ENCODE measurements around the gene TARBP1.

TARBP1 gene

DNA sequence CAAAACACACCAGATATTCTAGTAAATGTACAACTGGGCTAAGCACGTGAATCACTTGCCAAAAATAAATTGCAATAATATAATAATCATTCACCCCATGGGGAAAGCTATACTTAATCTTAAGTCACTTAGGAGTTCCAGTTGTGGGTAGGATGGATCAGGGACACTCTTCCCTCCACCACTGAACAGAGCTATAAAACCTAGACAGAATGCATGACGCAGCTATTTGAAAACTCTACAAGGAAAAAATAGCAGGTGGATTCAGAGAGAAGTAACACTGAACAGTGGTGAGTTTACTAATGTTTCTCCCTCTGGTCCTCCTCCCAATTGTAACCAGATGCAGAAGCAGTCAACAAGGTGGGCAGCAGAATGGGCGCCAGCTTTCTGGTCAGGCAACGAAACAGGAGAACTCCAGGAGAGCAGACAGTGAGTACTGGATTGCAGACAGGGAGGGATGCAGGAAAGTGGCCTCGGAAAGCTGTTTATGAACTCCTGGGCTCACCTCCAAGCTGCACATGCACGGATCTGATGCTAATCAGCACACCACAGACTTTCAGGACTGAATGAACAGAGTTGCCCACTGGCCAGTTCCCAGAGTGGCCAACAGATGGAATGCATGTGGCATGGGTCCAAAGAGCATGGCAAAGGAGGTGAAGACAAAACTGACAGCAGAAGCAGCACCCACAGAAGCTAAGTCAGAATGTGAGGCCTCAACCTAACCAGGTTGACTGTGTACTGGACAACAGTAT lies 41.4 kb downstream of the TARBP1 start:
- no peaks in the 10 kb centered on the region for H3K36me3 ChIP-seq (ENCODE audit: control insufficient read depth, insufficient read depth, low read length)
- no peaks in the 10 kb centered on the region for H3K27me3 ChIP-seq (ENCODE audit: control insufficient read depth, insufficient read depth, low read length)
- no peak overlapping the region for H3K4me3 ChIP-seq (ENCODE audit: low read length)
- no peaks in the 10 kb centered on the region for H3K9me3 ChIP-seq (ENCODE audit: control insufficient read depth, low read length)
- no peak overlapping the region for H3K9ac ChIP-seq (ENCODE audit: low read length)
- no peaks in the 10 kb centered on the region for H3K4me1 ChIP-seq (ENCODE audit: control insufficient read depth, insufficient read depth, low read length)

DNA sequence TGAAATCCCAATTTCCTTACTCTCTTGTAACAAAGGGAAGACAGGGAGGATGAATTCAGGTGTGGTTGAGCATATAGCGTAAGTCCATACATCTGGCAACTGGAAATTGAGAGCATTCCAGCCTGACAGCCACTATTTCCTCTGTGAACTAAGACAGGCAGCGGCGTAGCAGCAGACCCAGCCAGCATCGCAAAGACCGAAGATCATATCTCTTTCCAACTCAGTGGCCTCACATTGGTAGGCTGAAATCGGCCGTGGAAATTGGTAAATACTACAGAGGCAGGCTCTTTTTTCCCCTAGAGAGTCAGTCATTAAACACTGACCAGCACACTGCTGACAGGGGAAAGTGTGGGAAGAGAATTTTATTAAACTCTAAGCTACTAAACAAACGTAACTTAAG lies 43.4 kb downstream of the TARBP1 start:
- Histone ChIP-seq H3K27me3 (ENCODE audit: control insufficient read depth, insufficient read depth, low read length) (no peaks in the 10 kb centered on the region), H3K4me1 (ENCODE audit: control insufficient read depth, insufficient read depth, low read length) (no peaks in the 10 kb centered on the region), H3K9ac (ENCODE audit: low read length) (no peak overlapping the region), H3K4me3 (ENCODE audit: low read length) (no peak overlapping the region), H3K9me3 (ENCODE audit: control insufficient read depth, low read length) (no peaks in the 10 kb centered on the region), H3K36me3 (ENCODE audit: control insufficient read depth, insufficient read depth, low read length) (no peaks in the 10 kb centered on the region)

DNA sequence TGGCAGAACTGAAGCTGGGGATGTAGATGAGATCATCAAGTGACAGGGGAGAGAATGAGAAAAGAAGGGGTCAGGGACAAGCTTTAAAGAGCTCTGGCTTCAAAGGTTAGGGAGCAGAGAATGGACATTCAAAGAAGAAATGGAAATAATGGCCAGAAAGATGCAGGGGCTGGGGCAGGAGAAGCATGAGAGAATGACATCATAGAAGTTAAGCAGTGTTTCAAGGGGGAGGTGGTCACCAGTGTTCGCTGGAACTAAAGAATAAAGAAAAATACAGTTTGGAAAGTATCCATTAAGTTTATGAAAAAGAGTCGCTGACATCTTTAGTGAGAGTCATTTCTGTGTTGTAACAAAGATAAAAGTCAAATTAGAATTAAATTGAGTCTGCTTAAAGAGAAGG lies 44.3 kb downstream of the TARBP1 start:
- Histone ChIP-seq H3K27me3 (ENCODE audit: control insufficient read depth, insufficient read depth, low read length) (no peaks in the 10 kb centered on the region), H3K9me3 (ENCODE audit: control insufficient read depth, low read length) (no peaks in the 10 kb centered on the region), H3K36me3 (ENCODE audit: control insufficient read depth, insufficient read depth, low read length) (no peaks in the 10 kb centered on the region), H3K4me3 (ENCODE audit: low read length) (no peak overlapping the region), H3K9ac (ENCODE audit: low read length) (no peak overlapping the region), H3K4me1 (ENCODE audit: control insufficient read depth, insufficient read depth, low read length) (no peaks in the 10 kb centered on the region)

DNA sequence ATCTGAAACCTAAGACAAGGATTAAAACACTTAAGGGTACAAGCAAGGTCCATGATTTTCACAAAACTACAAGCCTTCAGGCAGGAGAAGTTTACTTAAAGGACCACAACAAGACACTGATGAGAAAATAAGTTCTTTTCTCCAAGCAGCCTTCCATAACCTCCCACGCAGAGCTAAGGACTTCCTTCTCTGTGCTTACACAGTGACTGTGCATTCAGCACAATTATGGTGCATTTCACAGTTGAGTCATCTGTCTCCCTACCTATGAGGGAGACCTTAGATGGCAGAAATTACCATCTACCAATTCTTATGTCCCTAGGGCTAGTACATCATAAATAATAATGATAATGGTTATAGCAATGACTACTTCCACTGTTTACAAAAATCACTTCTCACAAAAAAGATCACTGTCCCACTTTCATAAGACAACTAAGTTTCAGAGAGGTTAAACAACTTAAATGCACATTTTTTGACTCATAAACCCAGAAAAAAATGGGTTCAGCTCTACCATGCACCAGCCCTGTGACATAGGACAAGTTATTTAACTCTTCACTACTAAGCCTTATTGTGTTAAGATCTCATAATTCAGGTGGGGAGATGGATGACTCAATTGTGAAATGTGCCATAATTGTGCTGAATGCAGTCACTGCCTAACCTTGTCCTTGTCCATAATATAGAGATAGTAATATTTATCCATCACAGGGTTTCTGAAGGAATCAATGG lies 45.3 kb downstream of the TARBP1 start:
- Histone ChIP-seq H3K4me3 (ENCODE audit: low read length) (no peak overlapping the region), H3K9ac (ENCODE audit: low read length) (no peak overlapping the region), H3K4me1 (ENCODE audit: control insufficient read depth, insufficient read depth, low read length) (no peaks in the 10 kb centered on the region), H3K9me3 (ENCODE audit: control insufficient read depth, low read length) (no peaks in the 10 kb centered on the region), H3K36me3 (ENCODE audit: control insufficient read depth, insufficient read depth, low read length) (no peaks in the 10 kb centered on the region), H3K27me3 (ENCODE audit: control insufficient read depth, insufficient read depth, low read length) (no peaks in the 10 kb centered on the region)

DNA sequence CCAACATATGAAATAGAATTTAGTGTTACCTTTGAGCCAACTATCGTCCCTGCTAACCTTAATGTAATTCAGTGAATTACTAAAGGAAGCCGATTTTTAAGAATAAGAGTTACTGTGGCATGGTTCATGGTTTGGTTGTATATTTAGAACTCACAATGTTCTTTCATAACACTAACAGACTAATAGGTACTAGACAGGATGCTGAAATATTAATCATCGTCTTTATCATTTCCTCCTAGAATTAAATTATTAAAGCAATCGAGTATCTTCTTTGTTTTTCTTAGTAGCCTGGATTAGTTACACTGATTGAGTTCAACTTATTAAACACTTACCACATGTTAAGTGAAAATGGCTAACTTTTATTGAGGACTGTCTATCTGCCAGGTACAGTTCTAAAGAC lies 47.7 kb downstream of the TARBP1 start:
- H3K4me3 ChIP-seq (ENCODE audit: low read length): no peak overlapping the region
- no peak overlapping the region for H3K9ac ChIP-seq (ENCODE audit: low read length)
- H3K27me3 ChIP-seq (ENCODE audit: control insufficient read depth, insufficient read depth, low read length): no peaks in the 10 kb centered on the region
- no peaks in the 10 kb centered on the region for H3K36me3 ChIP-seq (ENCODE audit: control insufficient read depth, insufficient read depth, low read length)
- H3K4me1 ChIP-seq (ENCODE audit: control insufficient read depth, insufficient read depth, low read length): no peaks in the 10 kb centered on the region
- H3K9me3 ChIP-seq (ENCODE audit: control insufficient read depth, low read length): no peaks in the 10 kb centered on the region

DNA sequence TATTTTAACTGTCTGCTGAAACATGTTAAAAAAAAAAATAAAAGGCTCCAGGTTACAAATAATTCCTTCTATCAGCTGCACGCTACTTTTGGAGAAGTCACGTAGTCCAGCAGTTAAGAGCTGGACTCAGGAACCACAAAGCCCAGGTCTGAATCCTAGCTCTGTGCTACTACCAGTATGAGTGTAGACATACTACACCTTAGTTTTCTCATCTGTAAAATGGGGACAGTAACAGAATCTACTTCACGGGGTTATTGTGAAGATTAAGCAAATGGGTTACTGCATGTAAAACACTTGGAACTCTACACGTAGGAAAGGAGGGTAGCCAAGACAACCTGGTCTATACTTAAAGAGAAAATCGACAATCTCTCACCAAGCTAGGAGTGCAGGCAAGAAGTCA lies 48.3 kb downstream of the TARBP1 start:
- Histone ChIP-seq H3K36me3 (ENCODE audit: control insufficient read depth, insufficient read depth, low read length) (no peaks in the 10 kb centered on the region), H3K9ac (ENCODE audit: low read length) (no peak overlapping the region), H3K27me3 (ENCODE audit: control insufficient read depth, insufficient read depth, low read length) (no peaks in the 10 kb centered on the region), H3K9me3 (ENCODE audit: control insufficient read depth, low read length) (no peaks in the 10 kb centered on the region), H3K4me1 (ENCODE audit: control insufficient read depth, insufficient read depth, low read length) (no peaks in the 10 kb centered on the region), H3K4me3 (ENCODE audit: low read length) (no peak overlapping the region)

DNA sequence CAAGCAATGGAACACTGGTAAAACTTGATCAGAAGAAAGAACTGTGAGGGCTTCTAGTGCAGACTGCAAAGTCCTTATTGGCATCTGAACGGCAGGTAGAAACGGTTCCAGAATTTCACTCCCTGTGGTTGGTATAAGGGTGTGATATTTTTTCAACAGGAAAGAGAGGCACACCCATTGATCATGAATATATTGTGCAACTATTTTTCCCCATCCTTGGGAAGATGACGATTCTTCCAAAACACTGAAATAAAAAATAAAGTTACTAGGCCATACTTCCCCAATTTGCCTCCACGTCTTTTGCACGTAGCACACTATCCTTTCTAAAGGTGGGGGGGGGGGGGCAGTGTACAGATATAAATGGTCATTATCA lies 49.6 kb downstream of the TARBP1 start:
- Histone ChIP-seq H3K36me3 (ENCODE audit: control insufficient read depth, insufficient read depth, low read length) (no peaks in the 10 kb centered on the region), H3K9ac (ENCODE audit: low read length) (no peak overlapping the region), H3K4me3 (ENCODE audit: low read length) (no peak overlapping the region), H3K27me3 (ENCODE audit: control insufficient read depth, insufficient read depth, low read length) (no peaks in the 10 kb centered on the region), H3K4me1 (ENCODE audit: control insufficient read depth, insufficient read depth, low read length) (no peaks in the 10 kb centered on the region), H3K9me3 (ENCODE audit: control insufficient read depth, low read length) (no peaks in the 10 kb centered on the region)

DNA sequence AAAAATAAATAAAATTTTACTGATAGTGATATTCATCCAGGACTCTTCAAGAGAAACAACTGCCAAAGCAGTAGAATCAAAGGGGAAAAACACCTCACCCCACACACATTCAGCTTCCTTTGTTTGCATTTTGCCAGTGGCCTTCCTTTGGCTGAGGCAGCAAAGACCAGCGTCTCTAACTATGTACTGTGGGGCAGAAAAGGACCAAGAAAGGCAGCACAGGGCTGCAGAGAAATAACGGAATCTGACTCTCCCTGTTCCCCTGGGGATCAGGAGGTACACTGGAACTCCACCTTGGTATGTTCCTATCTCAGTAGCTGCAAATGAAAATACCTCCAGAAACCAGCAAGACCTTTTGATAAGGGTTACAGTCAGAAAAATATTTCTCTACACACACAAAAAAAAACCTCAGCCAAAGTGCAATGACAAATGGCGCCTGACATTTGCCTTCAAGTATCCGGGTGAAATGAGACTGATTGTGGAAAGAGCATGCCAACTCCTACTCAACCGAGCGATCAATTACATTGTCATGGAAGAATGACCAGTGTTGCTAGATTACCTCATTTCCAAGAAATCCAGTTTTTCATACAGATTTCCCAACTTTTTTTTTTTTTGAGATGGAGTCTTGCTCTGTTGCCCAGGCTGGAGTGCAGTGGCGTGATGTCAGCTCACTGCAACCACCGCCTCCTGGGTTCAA lies 50.9 kb downstream of the TARBP1 start:
- Histone ChIP-seq H3K9me3 (ENCODE audit: control insufficient read depth, low read length) (no peaks in the 10 kb centered on the region), H3K36me3 (ENCODE audit: control insufficient read depth, insufficient read depth, low read length) (no peaks in the 10 kb centered on the region)

DNA sequence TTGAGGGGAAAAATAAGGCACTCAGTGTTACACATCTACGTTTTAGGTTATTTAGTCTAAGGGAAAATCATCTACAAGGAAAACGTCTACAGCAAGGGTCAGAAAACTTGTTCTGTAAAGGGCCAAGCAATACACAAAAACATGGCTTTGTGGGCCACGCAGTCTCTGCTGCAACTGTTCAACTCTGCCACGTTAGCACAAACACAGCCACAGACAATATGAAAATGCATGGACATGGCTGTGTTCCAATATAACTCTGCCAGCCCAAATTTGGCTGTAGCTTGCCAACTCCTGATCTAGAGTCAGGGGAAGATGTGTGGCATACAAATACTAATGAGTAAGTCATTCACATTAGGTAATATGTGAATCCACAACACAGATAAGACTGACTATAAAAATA lies 65.0 kb downstream of the TARBP1 start:
- H3K9me3 ChIP-seq (ENCODE audit: control insufficient read depth, low read length): no peaks in the 10 kb centered on the region
- no peaks in the 10 kb centered on the region for H3K36me3 ChIP-seq (ENCODE audit: control insufficient read depth, insufficient read depth, low read length)
- no peak overlapping the region for H3K4me3 ChIP-seq (ENCODE audit: low read length)
- H3K9ac ChIP-seq (ENCODE audit: low read length): no peak overlapping the region
- H3K4me1 ChIP-seq (ENCODE audit: control insufficient read depth, insufficient read depth, low read length): no peaks in the 10 kb centered on the region
- H3K27me3 ChIP-seq (ENCODE audit: control insufficient read depth, insufficient read depth, low read length): no peaks in the 10 kb centered on the region

More for the DNA sequence above, 50.9 kb downstream of the TARBP1 start:
- H3K27me3 ChIP-seq (ENCODE audit: control insufficient read depth, insufficient read depth, low read length): no peaks in the 10 kb centered on the region
- no peaks in the 10 kb centered on the region for H3K4me1 ChIP-seq (ENCODE audit: control insufficient read depth, insufficient read depth, low read length)
- no peak overlapping the region for H3K9ac ChIP-seq (ENCODE audit: low read length)
- H3K4me3 ChIP-seq (ENCODE audit: low read length): no peak overlapping the region

DNA sequence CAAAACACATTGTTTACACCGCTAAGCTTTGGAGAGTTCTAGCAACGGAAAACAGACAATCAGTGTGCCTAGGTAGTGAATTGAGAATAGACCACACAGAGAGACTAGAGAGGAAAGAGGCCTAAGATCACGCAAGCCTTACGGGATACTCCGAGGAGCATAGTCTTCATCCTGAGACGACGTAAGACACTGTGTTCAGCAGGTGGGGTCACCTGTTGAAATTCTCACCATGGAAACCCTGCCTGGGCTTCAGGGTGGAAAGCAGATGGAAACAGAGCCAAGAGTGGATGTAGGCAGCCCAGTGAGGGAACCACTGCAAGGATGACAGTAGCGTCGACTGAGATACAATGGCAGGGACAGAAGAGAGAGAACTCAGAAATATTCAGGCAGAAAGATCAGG lies 65.5 kb downstream of the TARBP1 start:
- no peaks in the 10 kb centered on the region for H3K9me3 ChIP-seq (ENCODE audit: control insufficient read depth, low read length)
- no peak overlapping the region for H3K4me3 ChIP-seq (ENCODE audit: low read length)
- no peaks in the 10 kb centered on the region for H3K36me3 ChIP-seq (ENCODE audit: control insufficient read depth, insufficient read depth, low read length)
- H3K9ac ChIP-seq (ENCODE audit: low read length): no peak overlapping the region
- H3K27me3 ChIP-seq (ENCODE audit: control insufficient read depth, insufficient read depth, low read length): no peaks in the 10 kb centered on the region
- H3K4me1 ChIP-seq (ENCODE audit: control insufficient read depth, insufficient read depth, low read length): no peaks in the 10 kb centered on the region

DNA sequence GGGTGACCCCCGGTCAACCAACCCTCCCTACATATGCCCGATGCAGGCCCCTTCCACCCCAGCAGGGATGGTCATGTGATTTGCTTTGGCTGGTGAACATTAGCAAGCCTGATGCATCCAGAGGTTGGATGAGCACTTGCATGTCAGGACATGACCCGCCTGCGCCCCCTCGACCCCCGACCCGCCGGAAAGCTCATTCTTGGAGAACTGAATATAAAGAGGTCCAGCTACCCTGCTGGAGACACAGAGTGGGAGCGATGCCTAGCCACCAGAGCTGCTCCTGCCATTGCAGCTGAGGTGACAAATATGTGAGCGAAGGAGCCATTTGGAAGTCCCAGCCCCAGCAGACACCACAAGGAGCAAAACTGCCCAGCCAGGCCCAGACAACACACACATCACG lies 66.1 kb downstream of the TARBP1 start:
- no peak overlapping the region for H3K4me3 ChIP-seq (ENCODE audit: low read length)
- H3K27me3 ChIP-seq (ENCODE audit: control insufficient read depth, insufficient read depth, low read length): no peaks in the 10 kb centered on the region
- H3K36me3 ChIP-seq (ENCODE audit: control insufficient read depth, insufficient read depth, low read length): no peaks in the 10 kb centered on the region
- H3K4me1 ChIP-seq (ENCODE audit: control insufficient read depth, insufficient read depth, low read length): no peaks in the 10 kb centered on the region
- no peaks in the 10 kb centered on the region for H3K9me3 ChIP-seq (ENCODE audit: control insufficient read depth, low read length)
- H3K9ac ChIP-seq (ENCODE audit: low read length): no peak overlapping the region

DNA sequence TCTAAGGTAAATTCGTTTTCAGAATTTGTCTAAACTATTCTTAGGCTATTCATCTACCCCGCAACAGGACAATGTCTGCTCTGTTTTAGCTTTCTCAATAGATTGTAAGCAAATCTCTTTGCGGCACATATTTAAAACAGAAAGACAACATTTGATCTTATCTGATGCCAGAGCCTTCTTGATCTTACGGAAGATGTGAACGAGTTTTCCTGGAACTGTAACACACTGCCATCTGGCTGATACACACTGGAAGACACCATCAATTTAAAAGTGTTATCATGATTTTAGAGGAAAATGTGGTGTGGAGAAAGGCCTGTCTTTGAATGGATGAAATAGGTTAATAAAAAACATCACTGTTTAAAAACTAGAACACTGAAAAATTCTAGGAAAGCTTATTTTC lies 69.7 kb downstream of the TARBP1 start:
- Histone ChIP-seq H3K36me3 (ENCODE audit: control insufficient read depth, insufficient read depth, low read length) (no peaks in the 10 kb centered on the region), H3K27me3 (ENCODE audit: control insufficient read depth, insufficient read depth, low read length) (no peaks in the 10 kb centered on the region), H3K4me1 (ENCODE audit: control insufficient read depth, insufficient read depth, low read length) (no peaks in the 10 kb centered on the region), H3K9me3 (ENCODE audit: control insufficient read depth, low read length) (no peaks in the 10 kb centered on the region), H3K4me3 (ENCODE audit: low read length) (no peak overlapping the region), H3K9ac (ENCODE audit: low read length) (no peak overlapping the region)
